DMS53 treated with DMSO at 0.1 percent for 48 hours (cell line): ENCODE measurements around the gene CYP2B6.
"Not testable (repeated sequence)": the region's sequence is repeated elsewhere in the genome, so short reads cannot be mapped to it uniquely, and the experiment has no call there.

Experiments
- DNase-seq: peaks from one replicate; lab custom pipeline; 2025; ENCODE audit not compliant: unreplicated experiment; lab: John Stamatoyannopoulos, UW

Gene CYP2B6

DNA sequence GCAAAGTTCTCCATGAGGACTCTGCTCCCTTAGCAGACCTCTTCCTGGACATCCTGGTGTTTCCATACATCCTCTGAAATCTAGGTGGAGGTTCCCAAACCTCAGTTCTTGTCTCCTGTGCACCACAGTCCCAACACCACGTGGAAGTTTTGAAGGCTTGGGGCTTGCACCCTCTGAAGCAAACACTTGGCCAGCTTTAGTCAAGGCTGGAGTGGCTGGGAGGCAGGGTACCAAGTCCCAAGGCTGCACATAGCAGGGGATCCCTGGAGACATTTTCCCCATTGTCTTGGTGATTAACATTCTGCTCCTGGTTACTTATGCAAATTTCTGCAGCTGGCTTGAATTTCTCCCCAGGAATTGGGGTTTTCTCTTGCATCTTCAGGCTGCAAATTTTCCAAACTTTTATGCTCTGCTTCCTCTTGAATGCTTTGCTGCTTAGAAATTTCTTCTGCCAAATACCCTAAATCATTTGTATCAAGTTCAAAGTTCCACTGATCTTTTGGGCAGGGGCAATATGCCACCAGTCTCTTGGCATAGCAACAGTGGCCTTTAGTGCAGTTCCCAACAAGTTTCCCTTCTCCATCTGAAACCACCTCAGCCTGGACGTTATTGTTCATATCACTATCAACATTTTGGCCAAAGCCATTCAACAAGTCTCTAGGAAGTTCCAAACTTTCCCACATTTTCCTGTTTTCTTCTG is 10.2 kb upstream of the CYP2B6 start:
- DNase-seq, result not testable (repeated sequence)

DNA sequence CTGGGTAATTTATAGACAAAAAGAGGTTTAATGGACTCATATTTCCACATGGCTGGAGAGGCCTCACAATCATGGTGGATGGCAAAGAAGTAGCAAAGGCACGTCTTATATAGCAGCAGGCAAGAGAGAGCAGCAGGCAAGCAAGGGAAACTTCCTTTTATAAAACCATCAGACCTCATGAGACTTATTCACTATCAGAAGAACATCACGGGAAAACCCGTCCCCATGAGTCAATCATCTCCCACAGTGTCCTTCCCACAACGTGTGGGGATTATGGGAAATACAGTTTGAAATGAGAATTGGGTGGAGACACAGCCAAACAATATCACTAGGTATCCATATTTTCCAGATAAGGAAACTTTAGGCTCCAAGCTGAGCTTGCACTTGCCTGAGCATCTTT is 9.5 kb upstream of the CYP2B6 start:
- DNase-seq, result no peak

DNA sequence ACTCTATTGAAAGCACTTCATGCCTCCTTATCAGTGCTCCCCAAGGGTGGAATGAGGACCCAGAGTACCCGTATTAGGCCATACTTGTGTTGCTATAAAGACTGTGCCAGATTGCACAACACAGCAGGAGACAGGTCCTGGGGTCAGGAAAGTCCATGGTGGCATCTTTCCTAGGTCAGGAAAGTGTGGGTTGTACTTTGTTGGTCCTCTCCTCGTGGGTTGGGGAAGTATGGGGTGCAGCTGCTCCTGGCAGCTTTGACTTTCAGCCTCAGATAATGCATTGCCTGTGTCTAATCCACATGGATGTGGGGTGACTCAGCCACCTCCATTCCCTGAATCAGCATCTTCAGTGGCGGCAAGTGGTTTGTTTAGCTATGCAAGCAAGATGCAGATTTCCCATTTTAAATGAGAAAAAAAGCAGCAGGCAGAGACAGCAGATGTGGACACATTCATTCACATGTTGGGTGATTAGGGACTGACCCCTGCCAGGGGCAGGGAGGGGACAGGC is 8.4 kb upstream of the CYP2B6 start:
- no peak for DNase-seq

DNA sequence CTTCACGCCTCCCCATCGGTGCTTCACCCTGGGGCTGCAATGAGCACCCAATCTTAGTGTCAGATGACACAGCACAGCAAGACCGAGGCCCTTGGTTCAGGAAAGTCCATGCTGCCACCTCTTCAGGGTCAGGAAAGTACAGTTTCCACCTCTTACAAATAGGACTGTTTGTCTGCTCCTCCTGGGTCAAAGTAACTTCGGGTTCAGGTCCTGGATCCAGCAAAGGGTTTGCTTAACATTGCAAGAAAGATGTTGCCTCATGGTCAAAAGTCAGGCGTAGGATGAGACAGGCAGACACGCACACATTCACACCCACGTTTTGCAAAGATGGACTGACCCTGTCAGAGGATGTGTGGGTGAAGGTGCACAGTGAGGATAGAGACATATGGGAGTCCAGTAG is 1.6 kb upstream of the CYP2B6 start:
- DNase-seq, result no peak

DNA sequence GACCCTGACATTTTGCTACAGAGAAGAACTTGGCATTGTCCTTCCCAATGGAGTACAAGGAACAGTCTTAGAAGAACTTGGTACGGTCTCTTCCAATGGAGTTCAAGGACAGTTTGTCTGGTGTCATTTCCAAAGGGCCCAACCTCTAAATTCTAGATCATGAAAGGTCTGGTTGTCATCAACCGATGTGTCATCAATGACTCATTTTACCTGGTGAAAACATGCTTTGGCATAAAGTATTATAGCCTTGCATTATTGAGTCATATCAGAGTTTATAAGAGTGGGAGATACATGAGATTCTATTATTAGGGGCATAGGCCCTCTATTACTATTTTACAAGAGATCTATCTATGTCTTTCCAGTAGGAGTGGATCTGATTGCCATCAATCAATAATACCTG is 4.3 kb downstream of the CYP2B6 start:
- no peak for DNase-seq

DNA sequence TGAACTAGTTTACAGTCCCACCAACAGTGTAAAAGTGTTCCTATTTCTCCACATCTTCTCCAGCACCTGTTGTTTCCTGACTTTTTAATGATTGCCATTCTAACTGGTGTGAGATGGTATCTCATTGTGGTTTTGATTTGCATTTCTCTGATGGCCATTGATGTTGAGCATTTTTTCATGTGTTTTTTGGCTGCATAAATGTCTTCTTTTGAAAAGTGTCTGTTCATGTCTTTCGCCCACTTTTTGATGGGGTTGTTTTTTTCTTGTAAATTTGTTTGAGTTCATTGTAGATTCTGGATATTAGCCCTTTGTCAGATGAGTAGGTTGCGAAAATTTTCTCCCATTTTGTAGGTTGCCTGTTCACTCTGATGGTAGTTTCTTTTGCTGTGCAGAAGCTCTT is 7.9 kb downstream of the CYP2B6 start:
- not testable (repeated sequence) for DNase-seq

DNA sequence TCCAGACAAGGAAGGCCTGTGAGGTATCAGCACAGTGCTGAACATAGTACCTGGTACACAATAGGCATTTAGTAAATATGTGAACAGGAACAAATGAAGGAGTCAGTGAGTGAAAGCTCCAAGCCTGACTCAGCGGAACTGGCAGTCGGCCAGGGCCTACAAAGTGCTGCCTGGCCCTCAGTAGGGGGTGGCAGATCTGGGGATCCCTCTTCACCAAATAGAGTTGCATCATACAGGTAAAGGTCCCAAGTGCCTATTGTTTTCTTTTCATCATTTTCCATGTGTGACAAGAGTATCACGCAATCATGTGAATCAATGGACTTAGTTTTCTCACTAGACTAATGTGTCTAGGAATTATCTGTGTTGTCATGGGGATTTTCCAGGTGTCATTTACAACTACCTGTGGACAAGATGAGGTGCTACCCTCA is 9.2 kb downstream of the CYP2B6 start:
- DNase-seq, result peak; percentile 1

DNA sequence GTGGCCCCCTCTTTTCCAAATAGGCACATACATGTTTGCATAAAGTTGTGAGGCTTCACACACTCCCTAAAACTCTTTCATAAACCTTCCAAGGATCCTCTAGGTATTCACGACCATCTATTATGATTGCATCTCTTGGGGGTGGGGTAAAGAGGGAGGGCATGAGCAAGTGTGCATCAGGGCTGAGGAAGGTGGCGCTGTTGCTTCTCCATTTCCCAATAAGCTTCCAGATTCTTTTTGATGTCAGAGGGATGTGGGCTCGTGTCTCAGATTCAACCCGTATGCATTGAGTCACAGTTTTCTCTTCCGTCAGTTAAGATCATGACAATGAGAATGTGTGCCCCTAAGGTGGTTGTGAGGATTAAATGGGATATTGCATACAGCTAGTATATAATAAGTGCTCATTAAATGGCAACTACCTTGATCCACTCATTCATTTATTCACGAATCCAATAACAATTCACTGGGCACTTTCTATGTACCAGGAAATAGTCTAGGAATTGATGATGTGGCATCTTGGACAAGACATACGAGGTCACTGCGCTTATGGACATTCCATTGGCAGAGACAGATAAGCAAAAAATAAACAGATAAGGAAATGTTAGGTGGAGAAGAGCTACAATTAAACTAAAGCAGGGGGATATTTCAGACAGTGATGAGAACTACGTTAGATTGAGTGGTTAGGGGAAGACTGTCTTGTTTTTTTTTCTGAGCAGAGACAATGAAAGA is 10.3 kb downstream of the CYP2B6 start:
- DNase-seq, result no peak

DNA sequence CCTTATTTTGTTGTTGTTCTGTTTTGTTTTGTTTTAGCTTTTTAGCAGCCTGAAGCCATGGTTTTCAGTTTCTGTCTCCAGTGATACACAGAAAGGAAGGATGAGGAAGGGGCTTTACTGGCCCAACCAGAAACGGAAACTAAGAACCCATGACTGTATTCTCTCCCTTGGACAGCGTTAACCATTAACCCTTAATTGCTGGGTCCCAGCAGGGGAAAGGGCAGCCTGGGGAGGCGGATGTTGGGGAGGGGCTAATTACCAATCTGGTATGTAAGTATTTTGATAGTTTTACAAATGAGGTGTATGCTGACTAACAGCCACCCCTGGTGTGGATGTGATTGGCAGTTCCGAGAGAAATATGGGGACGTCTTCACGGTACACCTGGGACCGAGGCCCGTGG is 12.6 kb downstream of the CYP2B6 start:
- not testable (repeated sequence) for DNase-seq

DNA sequence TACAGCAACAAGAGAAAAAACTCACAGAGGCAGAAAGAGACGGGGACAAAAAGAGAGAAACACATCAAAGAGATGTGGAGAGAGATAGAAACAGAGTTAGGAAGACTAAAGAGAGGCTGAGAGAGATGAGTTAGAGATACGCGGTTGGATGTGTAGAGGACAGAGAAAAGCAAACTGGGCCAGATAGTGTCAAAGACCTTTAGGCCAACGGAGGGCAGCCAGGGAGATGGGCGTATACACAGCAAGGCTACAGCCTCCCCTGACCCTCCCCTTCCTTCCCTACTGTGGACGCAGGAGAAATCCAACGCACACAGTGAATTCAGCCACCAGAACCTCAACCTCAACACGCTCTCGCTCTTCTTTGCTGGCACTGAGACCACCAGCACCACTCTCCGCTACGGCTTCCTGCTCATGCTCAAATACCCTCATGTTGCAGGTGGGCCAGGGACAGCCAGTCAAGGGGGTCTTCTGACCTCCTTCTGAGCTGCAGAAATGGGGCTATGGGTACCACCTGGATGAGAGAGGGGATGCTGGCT is 18.7 kb downstream of the CYP2B6 start:
- DNase-seq, result no peak

DNA sequence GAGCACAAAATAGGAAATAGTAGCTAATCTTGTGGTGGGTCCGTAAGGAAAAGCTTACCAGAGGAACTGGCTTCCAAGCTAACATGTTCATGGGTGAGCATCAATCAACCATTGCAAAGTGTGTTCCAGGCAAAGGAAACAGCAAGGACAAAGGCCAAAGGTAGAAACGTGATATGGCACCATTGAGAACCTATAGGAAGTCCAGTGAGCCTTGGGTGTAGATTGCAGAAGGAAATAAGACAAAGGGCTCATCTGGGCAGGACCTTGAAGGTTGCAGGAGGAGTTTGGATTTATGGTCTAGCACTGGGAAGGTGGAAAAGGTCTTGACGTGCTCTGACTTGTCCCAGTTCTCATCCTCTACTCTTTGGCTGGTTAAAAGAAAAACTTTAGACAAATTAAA is 22.3 kb downstream of the CYP2B6 start:
- no peak for DNase-seq

DNA sequence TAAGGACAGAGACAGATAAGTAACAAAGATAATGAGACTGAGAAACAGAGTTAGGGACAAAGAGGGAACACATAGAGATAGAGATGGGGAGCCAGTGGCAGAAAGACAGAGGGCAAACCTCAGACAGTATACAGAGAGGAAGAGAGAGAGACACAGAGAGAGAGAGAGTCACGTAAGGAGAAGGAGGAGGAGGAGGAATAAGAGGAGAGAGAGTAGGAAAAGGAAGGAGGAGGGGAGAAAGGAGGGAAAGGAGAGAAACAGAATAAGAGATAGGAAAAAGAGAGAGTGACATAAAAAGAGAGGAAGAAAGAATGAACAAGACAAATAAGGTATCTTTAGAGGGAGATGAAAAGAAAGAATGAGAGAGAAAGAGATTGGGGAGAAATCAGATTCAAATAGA is 23.6 kb downstream of the CYP2B6 start:
- DNase-seq, result no peak

DNA sequence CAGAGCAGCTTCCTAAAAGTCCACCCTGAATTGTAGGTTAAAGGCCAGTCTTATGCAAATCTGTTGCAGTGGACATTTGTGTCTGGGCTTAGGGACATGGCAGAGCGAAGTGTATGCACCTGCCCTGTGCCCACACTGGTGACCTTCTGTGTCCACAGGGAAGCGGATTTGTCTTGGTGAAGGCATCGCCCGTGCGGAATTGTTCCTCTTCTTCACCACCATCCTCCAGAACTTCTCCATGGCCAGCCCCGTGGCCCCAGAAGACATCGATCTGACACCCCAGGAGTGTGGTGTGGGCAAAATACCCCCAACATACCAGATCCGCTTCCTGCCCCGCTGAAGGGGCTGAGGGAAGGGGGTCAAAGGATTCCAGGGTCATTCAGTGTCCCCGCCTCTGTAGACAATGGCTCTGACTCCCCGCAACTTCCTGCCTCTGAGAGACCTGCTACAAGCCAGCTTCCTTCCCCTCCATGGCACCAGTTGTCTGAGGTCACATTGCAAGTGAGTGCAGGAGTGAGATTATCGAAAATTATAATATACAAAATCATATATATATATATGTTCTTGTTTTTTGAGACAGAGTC is 25.5 kb downstream of the CYP2B6 start:
- DNase-seq, result no peak

DNA sequence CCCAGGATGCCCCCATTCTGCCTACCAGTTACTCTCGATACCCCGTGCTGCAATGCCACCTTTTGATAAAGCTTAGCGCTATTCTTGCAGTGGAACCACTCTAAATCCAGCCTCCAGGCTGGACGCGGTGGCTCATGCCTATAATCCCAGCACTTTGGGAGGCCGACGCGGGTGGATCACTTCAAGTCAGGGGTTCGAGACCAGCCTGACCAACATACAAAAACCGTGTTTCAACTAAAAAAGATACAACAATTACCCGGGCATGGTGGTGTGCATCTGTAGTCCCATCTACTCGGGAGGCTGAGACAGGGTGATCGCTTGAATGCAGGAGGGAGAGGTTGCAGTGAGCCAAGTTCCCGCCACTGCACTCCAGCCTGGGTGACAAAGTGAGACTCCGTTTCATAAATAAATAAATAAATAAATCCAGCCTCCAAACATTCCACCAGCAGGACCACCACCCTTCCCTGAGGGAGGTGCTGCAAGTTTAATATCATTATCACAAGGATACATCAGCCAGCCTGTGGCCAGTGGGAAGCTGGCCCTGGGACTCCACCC is 27.7 kb downstream of the CYP2B6 start:
- no peak for DNase-seq

DNA sequence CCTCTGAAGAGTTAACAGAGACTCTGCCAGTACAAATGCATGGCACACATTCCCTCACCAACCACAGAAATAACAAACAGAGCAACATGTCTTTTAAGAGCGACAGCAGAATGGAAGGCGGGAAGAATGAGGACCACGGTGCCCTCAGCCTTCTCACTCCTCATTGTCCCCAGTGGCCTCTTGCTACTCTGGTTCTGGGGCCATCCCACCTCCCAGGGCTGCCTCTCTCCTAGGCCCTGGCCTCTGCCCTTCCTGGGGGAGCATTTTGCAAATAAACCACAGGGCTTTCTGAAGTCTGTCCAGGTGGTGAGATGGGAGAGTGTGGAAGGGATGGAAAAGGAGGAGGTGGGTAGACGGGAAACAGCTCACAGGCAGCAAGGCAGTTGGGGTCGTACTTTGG is 28.3 kb downstream of the CYP2B6 start:
- DNase-seq, result no peak

DNA sequence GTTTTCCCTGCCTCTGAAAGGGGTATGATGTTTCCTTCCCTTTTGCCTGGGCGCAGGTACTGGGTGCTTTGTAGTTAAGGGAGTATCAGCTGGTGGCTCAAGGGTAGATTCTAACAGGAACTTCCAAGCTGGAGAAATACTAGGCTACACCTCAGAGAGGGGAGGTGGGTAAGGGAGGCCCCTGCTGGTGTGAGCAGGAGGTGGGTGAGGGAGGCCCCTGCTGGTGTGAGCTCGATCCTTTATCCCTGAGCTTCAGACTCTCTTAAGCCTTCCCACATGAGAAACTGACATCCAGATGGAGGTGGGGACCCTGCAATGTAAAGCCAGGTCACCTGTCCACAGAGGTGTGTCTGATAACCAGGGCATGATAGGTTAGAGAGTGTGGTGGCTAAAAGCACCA is 32.1 kb downstream of the CYP2B6 start:
- no peak for DNase-seq

DNA sequence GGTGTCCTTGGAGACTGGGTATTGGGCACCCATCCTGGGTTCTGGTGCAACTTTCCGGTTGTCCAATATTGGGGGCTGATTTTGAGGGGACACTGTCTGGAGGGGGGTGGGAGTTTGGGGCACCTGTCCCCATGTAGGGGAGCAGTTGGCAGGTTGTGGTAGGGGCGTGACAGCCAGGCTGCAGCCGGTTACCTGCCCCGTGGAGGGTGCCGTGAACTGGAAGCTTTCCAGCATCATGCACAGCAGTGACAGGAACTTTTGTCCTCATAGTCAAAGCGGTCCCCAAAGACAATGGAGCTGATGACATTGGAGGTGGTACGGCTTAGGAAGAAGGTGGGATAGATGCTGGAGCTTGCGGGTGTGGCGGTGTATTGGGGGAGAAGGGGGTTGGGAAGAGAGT is 34.3 kb downstream of the CYP2B6 start:
- DNase-seq, result no peak

DNA sequence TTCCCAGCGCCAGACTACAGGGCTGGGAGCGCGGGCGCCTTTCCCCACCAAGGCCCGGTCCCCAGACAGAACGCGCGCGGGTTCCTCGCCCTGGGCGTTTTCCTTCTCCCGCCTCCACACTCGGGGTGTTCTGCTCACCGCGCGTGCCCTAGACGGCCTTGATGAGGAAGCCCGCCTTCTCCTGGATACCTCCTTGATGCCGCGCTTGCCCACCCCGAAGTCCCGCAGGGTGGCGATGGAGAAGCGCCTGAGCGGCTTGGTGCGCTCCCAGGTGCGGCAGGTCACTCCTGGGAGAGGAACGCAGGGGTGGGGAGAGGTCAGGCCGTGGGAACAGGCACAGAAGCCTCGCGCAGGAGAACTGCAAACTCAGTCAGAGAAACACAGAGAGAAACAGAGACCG is 34.8 kb downstream of the CYP2B6 start:
- no peak for DNase-seq

DNA sequence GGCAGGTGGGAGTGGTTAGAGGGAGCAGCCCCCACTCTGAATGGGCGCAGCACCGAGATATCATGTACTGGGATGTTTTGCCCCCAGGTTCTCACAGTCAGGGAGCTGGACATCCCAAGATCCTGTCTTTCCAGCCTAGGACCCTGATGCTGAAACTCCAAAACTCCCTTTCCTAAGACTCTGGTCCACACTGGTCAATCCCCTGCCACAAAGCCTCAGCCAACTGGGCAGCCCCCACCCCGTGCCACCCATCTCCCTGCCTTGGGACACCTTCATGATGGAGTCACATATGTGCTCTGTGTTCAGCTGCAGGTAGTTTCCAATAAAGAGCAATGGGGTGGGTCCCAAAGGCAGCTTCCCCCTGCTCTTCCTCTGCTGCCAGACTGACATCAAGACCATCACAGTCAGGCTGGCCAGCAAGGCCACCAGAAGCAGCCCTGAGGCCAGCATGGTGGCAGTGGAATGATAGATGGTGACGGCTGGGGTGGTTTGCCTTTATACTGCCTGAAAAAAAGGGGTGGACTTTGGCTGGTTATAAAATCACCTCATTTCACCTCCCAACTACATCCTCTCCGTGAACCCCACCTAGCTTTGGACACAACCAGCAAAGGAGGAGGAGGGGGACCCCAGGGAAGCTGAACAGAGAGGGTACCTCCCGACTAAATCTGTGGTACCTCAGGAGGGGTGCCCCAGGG is 36.3 kb downstream of the CYP2B6 start:
- DNase-seq, result no peak

DNA sequence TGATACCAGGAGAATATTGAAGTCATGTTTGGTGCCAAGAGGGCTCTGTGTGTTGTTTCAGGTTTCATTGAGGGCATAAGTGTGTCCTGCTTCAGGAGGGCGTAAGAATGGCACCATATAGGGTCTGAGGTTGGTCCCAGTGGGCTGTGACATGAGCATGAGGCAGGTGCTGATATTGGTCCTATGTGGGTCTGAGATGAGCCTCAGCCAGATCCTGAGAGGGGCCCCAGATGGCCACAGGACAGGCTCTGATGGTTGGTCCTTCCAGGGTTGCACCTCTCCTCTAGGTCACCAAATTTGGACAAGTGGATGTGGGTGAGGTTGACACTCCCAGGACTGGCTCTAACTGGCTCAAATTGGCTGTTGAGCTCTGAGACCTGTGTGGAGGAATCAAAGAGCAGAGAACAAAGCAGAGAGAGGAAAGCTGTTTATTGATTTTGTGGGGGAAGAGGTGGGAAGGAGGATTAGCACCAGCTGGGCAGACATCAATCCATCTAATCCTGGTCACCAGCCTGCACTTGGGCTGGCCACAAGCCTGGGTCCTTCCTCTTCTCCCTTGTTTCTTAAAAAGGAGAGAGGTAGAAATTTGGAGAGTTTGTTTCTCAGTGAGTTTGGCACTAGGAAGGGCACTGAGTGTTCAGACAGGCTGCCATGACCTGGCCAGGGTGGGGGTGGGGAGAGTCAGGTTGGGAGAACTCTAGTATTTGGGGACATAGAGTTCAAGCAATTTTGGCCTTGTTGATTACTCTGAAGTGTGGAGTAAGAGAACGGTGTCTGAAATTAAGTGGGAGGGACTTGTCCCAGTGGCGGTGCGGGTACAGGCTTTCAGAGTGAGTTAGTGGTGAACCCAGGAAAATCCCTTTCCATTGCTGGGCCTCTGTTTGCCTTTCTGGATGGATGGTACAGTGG is 38.7 kb downstream of the CYP2B6 start:
- no peak for DNase-seq
